ENCODE data around the gene MRPL23. TPM values are rescaled to one million over a fixed set of nuclear protein-coding genes. Genes with fewer than 3 reads are reported as not detected.

The MRPL23 gene
- total RNA-seq, 2 experiments from 2014 or later, result 134 to 145 TPM

- POLR2A ChIA-PET, result no interaction called here
- intact Hi-C loops (cut with micrococcal nuclease), result no loop called here
- no peak overlapping the region for H3K27ac Mint-ChIP-seq
- H3K36me3 Mint-ChIP-seq (ENCODE audit: low read depth), result no peaks in the 10 kb centered on the region
- no peak for DNase-seq
- CTCF ChIA-PET, result no interaction called here
- no peaks in the 10 kb centered on the region for H3K9me3 Mint-ChIP-seq
- no peak overlapping the region for H3K4me3 Mint-ChIP-seq
- TF ChIP-seq CTCF (IDR thresholded peaks at IDR 0.05), result no peak
- peaks cover 2% of the 10 kb centered on the region for H3K4me1 Mint-ChIP-seq (ENCODE audit: low read depth)
- no peaks in the 10 kb centered on the region for H3K27me3 Mint-ChIP-seq
- ATAC-seq, result no peak
These were observed 19.9 kb upstream of the MRPL23 start for GRCh38 chr11:1927026-1927847.

GRCh38 chr11:1927848-1928469 lies 19.2 kb upstream of the MRPL23 start:
- POLR2A ChIA-PET, result no interaction called here
- no peaks in the 10 kb centered on the region for H3K27me3 Mint-ChIP-seq
- H3K9me3 Mint-ChIP-seq, result no peaks in the 10 kb centered on the region
- no peaks in the 10 kb centered on the region for H3K36me3 Mint-ChIP-seq (ENCODE audit: low read depth)
- DNase-seq (no peak), ATAC-seq (no peak)
- peaks cover 2% of the 10 kb centered on the region for H3K4me1 Mint-ChIP-seq (ENCODE audit: low read depth)
- no peak for TF ChIP-seq CTCF (IDR thresholded peaks at IDR 0.05)
- CTCF ChIA-PET, result interaction anchor here (2.0 kb wide), 1 partner anchor 46 kb away, joined by 5 read pairs; no protein-coding TSS in a partner anchor
- no peak overlapping the region for H3K4me3 Mint-ChIP-seq
- no peak overlapping the region for H3K27ac Mint-ChIP-seq
- intact Hi-C loops (cut with micrococcal nuclease), result no loop called here

- no peak for TF ChIP-seq CTCF (IDR thresholded peaks at IDR 0.05)
These were observed 18.7 kb upstream of the MRPL23 start for GRCh38 chr11:1928470-1928890.

GRCh38 chr11:1928891-1929541 lies 18.1 kb upstream of the MRPL23 start:
- no peak for TF ChIP-seq CTCF (IDR thresholded peaks at IDR 0.05)
- ATAC-seq, result no peak
- Mint-ChIP-seq H3K4me1 (ENCODE audit: low read depth) (peaks cover 2% of the 10 kb centered on the region), H3K9me3 (no peaks in the 10 kb centered on the region), H3K27ac (no peak overlapping the region), H3K4me3 (no peak overlapping the region), H3K36me3 (ENCODE audit: low read depth) (no peaks in the 10 kb centered on the region), H3K27me3 (no peaks in the 10 kb centered on the region)
- ChIA-PET CTCF (interaction anchor here (2.0 kb wide), 1 partner anchor 47 kb away, joined by 5 read pairs; no protein-coding TSS in a partner anchor), POLR2A (interaction anchor here (0.8 kb wide), 1 partner anchor 69 kb away, joined by 3 read pairs; the partner anchor contains the start of gene H19)
- DNase-seq, result no peak
- intact Hi-C loops (cut with micrococcal nuclease), result no loop called here

More at GRCh38 chr11:1928470-1928890, 18.7 kb upstream of the MRPL23 start:
- no peak for ATAC-seq
- ChIA-PET CTCF (interaction anchor here (2.0 kb wide), 1 partner anchor 46 kb away, joined by 5 read pairs; no protein-coding TSS in a partner anchor), POLR2A (no interaction called here)
- H3K36me3 Mint-ChIP-seq (ENCODE audit: low read depth), result no peaks in the 10 kb centered on the region
- H3K9me3 Mint-ChIP-seq, result no peaks in the 10 kb centered on the region
- H3K4me3 Mint-ChIP-seq, result no peak overlapping the region
- intact Hi-C loops (cut with micrococcal nuclease), result no loop called here
- no peaks in the 10 kb centered on the region for H3K27me3 Mint-ChIP-seq
- DNase-seq, result no peak
- H3K4me1 Mint-ChIP-seq (ENCODE audit: low read depth), result peaks cover 2% of the 10 kb centered on the region
- H3K27ac Mint-ChIP-seq, result no peak overlapping the region
